ENCODE data around the gene GALNT18. TPM values are rescaled to one million over a fixed set of nuclear protein-coding genes. Genes with fewer than 3 reads are reported as not detected.

The GALNT18 gene
- total RNA-seq, 1 donor: 2.4 TPM

DNA sequence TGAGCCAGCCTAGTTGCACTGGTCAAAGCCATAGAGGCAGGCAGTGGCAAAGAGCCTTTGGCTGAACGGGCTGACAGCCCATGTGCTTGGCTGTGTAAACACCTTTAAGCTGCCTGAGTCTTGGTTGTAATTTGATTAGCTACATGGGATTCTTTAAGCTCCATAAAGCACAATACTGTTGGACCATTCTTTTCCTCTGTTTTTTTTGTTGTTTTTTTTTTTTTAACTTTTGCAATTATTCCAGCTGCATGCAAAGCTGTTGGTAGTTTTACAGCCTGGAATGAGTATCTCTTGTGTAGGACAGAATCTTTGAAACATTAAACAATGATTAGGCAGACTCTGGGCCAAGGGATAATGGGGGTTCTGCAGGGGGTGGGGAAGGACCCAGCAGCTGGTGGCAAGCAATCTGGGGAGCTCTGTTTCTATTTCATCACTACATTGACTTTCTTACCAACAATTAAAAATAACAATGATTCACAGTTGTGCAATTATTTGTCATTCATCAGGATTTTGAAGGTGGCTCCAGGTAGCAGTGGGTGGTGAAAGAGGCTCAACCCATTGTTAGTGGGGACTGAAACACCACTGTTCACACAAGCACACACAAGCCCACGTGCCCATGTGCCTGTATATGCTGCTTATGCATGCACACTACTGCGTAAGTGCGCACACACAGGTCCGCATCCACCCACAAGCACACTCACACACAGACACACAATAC, 199.2 kb downstream of the GALNT18 start:
- no peak for DNase-seq (ENCODE audit: low read depth)
- TF ChIP-seq, protein P1, sequence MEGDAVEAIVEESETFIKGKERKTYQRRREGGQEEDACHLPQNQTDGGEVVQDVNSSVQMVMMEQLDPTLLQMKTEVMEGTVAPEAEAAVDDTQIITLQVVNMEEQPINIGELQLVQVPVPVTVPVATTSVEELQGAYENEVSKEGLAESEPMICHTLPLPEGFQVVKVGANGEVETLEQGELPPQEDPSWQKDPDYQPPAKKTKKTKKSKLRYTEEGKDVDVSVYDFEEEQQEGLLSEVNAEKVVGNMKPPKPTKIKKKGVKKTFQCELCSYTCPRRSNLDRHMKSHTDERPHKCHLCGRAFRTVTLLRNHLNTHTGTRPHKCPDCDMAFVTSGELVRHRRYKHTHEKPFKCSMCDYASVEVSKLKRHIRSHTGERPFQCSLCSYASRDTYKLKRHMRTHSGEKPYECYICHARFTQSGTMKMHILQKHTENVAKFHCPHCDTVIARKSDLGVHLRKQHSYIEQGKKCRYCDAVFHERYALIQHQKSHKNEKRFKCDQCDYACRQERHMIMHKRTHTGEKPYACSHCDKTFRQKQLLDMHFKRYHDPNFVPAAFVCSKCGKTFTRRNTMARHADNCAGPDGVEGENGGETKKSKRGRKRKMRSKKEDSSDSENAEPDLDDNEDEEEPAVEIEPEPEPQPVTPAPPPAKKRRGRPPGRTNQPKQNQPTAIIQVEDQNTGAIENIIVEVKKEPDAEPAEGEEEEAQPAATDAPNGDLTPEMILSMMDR (IDR thresholded peaks at IDR 0.05; ENCODE audit: insufficient read depth, low read length): no peak
- H3K4me3 ChIP-seq (ENCODE audit: low read depth, low read length): no peak overlapping the region

DNA sequence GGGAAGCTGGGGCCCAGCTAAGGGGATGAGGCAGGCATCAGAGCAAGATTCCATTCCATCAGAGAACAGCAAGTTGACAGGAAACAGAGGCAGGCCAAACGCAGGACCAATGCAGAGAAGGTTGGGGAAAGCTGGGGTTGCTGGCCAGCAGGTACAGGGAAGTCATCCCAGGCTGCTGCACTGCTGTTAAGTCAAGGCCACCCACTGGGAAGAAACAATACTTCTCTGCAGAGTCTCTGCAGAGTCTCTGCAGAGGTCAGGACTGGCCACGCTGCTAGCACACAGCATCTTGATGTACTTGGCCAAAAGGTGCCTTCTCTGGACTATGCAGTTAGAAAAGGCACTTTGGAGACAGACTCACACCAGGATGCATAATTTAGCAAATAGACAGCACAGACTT, 200.3 kb downstream of the GALNT18 start:
- no peak for DNase-seq (ENCODE audit: low read depth)
- no peak overlapping the region for H3K4me3 ChIP-seq (ENCODE audit: low read depth, low read length)
- TF ChIP-seq, protein P1 (IDR thresholded peaks at IDR 0.05; ENCODE audit: insufficient read depth, low read length): no peak

DNA sequence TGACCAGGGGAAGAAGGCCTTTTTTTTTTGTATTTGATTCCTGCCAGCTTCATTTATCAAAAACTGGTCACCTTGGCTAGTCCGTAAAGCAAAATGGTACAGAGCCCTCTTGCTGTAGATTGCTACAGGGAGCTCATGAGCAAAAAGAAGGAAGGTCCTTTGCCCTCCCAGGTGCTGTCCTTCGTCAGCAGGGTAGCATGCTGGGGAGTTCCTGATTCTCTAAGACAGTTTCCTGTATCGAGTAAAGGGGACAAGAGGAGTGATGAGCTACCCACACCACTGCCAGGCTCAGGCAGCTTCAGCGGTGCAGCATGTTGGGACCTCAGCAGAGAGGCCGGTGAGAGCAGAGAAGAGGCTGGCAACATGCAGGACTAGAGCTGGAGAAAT, 200.9 kb downstream of the GALNT18 start:
- TF ChIP-seq, protein P1 (IDR thresholded peaks at IDR 0.05; ENCODE audit: insufficient read depth, low read length): no peak
- H3K4me3 ChIP-seq (ENCODE audit: low read depth, low read length): no peak overlapping the region
- DNase-seq (ENCODE audit: low read depth): no peak

DNA sequence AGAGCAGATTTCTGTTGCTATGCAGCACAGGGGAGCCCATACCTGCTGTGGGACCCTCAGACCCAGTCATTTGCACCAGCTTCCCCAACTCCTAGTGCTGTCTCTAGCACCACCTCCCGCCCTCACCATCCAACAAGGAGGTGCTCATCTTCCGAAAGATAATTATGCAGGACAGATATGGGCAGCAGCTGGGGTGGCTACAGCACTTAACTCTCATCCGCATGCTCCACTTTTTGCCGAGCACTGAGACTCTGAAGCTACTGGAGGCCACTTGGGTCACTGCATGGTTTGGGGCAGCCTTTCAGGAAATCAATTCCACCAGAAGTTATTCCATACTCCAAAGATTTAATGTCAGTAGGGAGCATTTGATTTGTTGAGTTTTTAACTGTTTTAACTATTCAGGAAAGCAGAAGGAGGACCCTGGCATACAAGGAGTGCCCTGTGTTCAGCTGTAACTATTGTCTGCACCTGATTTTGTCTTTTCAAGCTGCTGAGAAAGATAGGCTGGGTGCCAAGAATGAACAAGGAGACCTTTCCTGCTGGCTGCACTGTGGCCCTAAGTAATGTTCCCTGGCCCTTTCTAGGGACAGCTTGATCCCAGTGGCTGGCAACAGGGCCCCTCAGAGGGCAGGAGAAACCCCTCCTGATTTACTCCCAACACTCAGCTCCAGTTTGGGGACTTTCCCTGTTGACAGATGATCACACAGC, 201.5 kb downstream of the GALNT18 start:
- TF ChIP-seq, protein P1 (IDR thresholded peaks at IDR 0.05; ENCODE audit: insufficient read depth, low read length): no peak
- DNase-seq (ENCODE audit: low read depth): no peak
- no peak overlapping the region for H3K4me3 ChIP-seq (ENCODE audit: low read depth, low read length)

DNA sequence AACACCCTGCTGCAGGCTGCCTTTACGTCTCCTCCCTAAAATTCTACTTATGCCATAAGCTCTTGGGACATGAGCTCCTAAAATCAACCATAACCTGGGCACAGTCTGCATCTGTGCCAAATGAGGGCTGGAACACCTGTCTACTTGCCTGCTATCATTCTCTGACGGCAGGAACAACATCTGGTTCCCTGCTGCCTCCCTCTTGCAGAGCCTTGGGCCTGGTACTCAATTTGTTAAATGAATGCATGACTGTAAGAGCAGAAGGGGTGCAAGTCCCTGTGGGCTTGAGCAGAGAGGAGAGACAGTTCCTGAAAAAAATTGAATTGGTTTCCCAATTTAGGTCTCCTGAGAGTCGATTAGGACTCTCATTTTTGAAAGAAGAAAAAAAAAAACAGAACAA, 202.1 kb downstream of the GALNT18 start:
- no peak for DNase-seq (ENCODE audit: low read depth)
- TF ChIP-seq, protein P1 (IDR thresholded peaks at IDR 0.05; ENCODE audit: insufficient read depth, low read length): no peak
- H3K4me3 ChIP-seq (ENCODE audit: low read depth, low read length): no peak overlapping the region

DNA sequence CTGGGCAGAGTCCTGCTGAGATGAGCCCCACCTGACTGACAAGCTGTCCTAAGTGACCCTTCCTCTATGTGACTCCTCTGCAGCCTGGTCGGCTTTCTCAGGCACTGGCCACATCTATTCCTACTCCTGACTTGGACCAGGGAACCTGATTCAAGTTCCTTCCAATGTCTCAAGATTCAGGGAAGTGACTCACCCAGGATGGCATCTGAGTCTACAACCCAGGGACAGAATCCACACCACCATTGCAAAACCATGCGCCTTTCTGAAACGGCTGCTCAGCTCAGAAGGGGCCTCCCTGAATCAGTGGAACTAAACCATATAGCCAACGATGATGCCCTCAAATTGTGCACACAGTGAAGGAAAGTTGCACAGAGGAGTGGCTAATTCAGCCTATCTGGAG, 204.9 kb downstream of the GALNT18 start:
- no peak overlapping the region for H3K4me3 ChIP-seq (ENCODE audit: low read depth, low read length)
- TF ChIP-seq, protein P1 (IDR thresholded peaks at IDR 0.05; ENCODE audit: insufficient read depth, low read length): no peak

More for the DNA sequence above, 204.9 kb downstream of the GALNT18 start:
- peak; percentile 49 for DNase-seq (ENCODE audit: low read depth)
